ENCODE results near the gene UROC1. TPM values are rescaled to one million over a fixed set of nuclear protein-coding genes. Genes with fewer than 3 reads are reported as not detected.

The UROC1 gene
- total and polyA plus RNA-seq, 9 of the 15 experiments (the other 6 are each of a cell fraction or from before 2014, with no cell fraction given): not detected

DNA sequence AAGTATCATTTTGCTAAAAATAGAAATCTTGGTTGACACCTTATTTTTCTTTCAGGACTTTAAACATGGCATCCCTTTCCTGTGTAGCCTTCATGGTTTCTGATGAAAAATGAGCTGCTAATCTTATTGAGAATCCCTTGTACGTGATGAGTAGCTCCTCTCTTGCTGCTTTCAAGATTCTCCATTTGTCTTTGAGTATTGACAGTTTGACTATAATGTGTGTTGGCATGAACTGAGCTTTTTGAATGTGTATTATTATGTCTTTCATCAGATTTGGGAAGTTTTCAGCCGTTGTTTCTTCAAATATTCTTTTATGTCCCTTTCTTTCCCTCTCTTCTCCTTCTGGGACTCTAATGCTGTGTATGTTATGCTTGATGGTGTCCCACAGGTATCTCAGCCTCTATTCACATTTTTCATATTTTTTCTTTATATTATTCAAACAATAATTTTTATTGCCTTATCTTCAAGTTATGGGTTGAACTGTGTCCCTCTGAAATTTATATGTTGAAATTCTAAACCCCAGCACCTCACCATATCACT lies 45.2 kb upstream of the UROC1 start (continued):
- no peak for TF ChIP-seq SMARCC2 (IDR thresholded peaks at IDR 0.05; ENCODE audit: low read depth)
- TF ChIP-seq, protein P1, sequence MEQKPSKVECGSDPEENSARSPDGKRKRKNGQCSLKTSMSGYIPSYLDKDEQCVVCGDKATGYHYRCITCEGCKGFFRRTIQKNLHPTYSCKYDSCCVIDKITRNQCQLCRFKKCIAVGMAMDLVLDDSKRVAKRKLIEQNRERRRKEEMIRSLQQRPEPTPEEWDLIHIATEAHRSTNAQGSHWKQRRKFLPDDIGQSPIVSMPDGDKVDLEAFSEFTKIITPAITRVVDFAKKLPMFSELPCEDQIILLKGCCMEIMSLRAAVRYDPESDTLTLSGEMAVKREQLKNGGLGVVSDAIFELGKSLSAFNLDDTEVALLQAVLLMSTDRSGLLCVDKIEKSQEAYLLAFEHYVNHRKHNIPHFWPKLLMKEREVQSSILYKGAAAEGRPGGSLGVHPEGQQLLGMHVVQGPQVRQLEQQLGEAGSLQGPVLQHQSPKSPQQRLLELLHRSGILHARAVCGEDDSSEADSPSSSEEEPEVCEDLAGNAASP (IDR thresholded peaks at IDR 0.05): no peak
- TF ChIP-seq, protein P2, sequence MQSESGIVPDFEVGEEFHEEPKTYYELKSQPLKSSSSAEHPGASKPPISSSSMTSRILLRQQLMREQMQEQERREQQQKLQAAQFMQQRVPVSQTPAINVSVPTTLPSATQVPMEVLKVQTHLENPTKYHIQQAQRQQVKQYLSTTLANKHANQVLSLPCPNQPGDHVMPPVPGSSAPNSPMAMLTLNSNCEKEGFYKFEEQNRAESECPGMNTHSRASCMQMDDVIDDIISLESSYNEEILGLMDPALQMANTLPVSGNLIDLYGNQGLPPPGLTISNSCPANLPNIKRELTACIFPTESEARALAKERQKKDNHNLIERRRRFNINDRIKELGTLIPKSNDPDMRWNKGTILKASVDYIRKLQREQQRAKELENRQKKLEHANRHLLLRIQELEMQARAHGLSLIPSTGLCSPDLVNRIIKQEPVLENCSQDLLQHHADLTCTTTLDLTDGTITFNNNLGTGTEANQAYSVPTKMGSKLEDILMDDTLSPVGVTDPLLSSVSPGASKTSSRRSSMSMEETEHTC (IDR thresholded peaks at IDR 0.05): no peak
- no peak for TF ChIP-seq NR2C1 (IDR thresholded peaks at IDR 0.05)
- TF ChIP-seq NR2C1 (tag; IDR thresholded peaks at IDR 0.05): no peak
- no peak for TF ChIP-seq TEAD4 (IDR thresholded peaks at IDR 0.05; ENCODE audit: low read length)
- no peak for TF ChIP-seq TEAD4 (CRISPR knock-in tag; IDR thresholded peaks at IDR 0.05; ENCODE audit: borderline replicate concordance)
- TF ChIP-seq, protein P3, sequence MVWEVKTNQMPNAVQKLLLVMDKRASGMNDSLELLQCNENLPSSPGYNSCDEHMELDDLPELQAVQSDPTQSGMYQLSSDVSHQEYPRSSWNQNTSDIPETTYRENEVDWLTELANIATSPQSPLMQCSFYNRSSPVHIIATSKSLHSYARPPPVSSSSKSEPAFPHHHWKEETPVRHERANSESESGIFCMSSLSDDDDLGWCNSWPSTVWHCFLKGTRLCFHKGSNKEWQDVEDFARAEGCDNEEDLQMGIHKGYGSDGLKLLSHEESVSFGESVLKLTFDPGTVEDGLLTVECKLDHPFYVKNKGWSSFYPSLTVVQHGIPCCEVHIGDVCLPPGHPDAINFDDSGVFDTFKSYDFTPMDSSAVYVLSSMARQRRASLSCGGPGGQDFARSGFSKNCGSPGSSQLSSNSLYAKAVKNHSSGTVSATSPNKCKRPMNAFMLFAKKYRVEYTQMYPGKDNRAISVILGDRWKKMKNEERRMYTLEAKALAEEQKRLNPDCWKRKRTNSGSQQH (CRISPR knock-in tag; IDR thresholded peaks at IDR 0.05): no peak
- TF ChIP-seq ZBTB9 (CRISPR knock-in tag; IDR thresholded peaks at IDR 0.05): no peak
- no peak for TF ChIP-seq RBM34 (IDR thresholded peaks at IDR 0.05; ENCODE audit: borderline replicate concordance, insufficient read depth, low read length)
- no peak for TF ChIP-seq HDAC2 (IDR thresholded peaks at IDR 0.05)
- TF ChIP-seq KDM5B (IDR thresholded peaks at IDR 0.05; ENCODE audit: insufficient replicate concordance, low read depth, low read length): no peak
